ENCODE measurements around the gene CYP2R1.
"Not testable (repeated sequence)": the region's sequence is repeated elsewhere in the genome, so short reads cannot be mapped to it uniquely, and the experiment has no call there.

Gene CYP2R1

GRCh38 chr11:14891143-14892035 is 642 bp downstream of the CYP2R1 start:
- peak; percentile 91 for DNase-seq

GRCh38 chr11:14886513-14886912 is 5.5 kb downstream of the CYP2R1 start:
- DNase-seq: no peak

DNA sequence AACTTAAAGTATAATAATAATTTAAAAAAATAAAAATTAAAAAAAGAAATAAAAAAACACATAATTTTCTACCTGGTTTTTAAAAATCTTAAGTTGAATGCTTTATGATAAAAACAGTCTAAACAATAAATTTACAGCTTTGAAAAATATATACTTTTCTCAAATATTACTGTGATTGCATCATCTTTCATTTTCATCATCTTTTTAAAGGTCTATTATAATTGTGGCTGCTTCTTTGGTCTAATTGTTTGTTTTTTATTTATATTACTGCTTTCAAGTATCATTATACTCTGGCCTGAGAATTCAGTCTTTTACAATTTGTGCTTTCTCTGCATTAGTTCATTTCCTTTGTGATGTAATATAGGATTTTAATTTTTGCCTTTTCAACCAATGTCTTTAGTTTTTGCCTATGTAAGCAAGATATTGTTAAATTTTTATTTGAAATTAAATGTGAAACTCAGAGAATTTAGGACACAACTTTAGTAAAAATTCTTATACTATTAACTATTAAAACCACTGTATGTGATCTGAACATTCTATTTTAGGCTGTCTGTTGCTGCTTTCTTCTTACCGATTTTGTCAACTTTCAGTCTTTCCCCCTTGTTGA is 7.3 kb downstream of the CYP2R1 start:
- DNase-seq: no peak

GRCh38 chr11:14883683-14884082 is 8.3 kb downstream of the CYP2R1 start:
- not testable (repeated sequence) for DNase-seq

- DNase-seq: no peak
These were observed 9.8 kb downstream of the CYP2R1 start for GRCh38 chr11:14882196-14882595.

DNA sequence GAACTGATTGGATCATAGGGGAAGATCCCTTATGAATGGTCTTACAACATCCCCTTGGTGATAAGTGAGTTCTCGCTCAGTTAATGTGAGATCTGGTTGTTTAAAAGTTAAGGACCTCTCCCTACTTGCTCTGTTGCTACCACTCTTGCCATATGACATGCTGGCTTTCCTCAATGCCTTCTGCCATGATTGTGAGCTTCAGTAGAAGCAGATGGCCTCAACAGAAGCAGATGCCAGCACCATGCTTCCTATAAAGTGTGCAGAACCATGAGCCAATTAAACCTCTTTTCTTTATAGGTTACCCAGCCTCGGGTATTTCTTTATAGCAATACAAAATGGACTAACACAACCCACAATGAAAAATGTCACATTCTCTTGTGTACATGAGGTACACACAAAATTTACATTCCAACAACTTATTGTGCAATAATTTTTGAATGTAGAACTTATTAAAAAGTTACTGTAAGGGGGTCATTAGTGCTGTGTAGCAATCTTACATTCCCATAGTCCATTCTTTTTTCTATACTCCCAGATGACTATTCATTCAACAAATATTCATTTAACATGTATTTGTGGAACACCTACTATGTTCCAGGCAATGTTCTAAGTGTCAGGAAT is 10.3 kb downstream of the CYP2R1 start:
- DNase-seq: no peak

DNA sequence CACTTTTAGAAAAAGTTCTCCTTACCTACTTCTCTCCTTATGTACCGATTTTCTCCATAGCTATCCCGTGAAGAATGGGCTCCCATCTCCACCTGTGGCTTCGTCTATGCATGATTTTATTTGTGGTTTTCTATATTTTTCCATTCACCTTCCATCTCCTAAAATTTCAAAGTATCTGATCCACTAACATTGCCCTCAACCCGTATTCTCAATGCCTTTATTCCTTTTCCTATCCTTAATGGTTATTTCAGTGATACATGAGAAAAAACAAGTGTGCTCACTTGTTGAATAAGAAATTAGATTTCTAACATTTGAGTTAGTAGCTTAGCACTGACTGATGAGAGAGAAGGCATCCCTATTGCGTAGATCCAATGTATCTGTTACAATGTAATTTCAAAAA is 16.9 kb downstream of the CYP2R1 start:
- DNase-seq: no peak

GRCh38 chr11:14873632-14874031 is 18.4 kb downstream of the CYP2R1 start:
- DNase-seq: no peak

- no peak for DNase-seq
These were observed 20.0 kb downstream of the CYP2R1 start for GRCh38 chr11:14872032-14872431.

DNA sequence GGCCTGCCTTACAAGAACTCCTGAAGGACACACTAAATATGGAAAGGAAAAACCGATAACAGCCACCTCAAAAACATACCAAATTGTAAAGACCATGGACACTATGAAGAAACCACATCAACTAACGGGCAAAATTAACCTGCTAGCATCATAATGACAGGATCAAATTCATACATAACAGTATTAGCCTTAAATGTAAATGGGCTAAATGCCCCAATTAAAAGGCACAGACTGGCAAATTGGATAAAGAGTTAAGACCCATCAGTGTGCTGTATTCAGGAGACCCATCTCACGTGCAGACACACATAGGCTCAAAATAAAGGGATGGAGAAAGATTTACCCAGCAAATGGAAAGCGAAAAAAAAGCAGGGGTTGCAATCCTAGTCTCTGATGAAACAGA is 28.3 kb downstream of the CYP2R1 start:
- not testable (repeated sequence) for DNase-seq

- no peak for DNase-seq
These were observed 30.4 kb downstream of the CYP2R1 start for GRCh38 chr11:14861680-14862079.

DNA sequence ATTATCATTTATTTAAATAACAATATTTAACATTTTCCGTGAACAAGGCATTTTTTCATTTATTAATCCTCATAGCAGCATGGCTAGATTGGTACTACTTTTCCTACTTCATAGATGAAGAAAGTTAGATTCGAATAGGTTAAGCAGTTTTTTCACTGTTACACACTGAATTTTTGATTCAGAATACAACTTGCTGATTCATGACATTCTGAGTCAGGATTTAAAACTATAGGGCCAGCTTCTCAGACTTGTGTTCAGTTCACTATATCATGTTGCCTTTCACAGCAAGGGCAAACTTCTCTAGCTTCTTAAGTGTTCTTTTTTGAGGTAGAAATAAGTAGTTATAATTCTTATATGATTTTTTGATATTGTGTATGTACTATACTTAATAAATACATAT is 31.5 kb downstream of the CYP2R1 start:
- DNase-seq: no peak

GRCh38 chr11:14858404-14858803 is 33.6 kb downstream of the CYP2R1 start:
- DNase-seq: no peak

DNA sequence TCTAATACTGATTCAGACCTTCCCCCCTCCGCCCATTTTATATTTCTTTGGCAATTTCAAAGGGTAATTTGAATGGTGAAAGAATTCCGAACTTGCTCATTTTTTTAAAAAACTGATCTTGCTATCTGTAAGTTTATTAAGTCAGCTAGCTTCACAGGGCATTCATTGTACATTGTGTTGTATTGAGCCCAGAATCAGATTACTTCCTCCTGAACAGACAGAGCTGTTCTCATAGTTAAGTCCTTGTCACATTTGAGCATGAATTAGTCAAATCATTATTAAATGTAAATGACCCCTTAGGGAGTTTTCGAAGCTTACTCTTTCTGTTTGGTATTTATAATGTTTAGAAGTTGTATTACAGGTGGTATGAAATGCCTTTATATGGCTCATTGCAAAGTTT is 34.4 kb downstream of the CYP2R1 start:
- no peak for DNase-seq

- DNase-seq: no peak
These were observed 36.1 kb downstream of the CYP2R1 start for GRCh38 chr11:14855890-14856289.

GRCh38 chr11:14854057-14854456 is 38.0 kb downstream of the CYP2R1 start:
- no peak for DNase-seq

DNA sequence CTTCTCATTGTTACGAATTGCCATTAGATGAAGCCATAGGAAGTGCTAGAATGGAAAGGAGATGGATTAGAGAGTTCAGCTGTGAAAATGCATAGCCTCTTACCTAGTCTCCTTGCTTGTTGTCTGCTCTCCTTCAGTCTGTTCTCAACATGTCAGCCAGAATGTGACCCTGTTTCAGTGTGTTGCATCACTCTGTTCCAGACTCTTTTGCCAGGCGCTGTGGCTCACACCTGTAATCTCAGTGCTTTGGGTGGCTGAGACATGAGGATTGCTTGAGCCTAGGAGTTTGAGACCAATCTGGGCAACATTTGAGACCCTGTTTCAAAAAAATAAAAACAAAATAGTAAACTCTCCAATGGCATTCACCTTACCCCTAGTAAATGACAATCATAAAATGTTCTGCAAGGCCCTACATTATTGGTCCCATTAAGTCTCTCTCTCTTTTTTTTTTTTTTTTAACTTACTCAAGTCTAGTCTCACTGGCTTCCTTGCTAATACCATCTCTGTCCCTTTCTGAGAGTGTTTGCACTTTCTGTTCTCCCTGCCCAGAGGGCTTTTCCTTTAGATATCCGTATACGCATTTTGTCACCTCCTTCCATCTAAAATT is 39.4 kb downstream of the CYP2R1 start:
- no peak for DNase-seq

DNA sequence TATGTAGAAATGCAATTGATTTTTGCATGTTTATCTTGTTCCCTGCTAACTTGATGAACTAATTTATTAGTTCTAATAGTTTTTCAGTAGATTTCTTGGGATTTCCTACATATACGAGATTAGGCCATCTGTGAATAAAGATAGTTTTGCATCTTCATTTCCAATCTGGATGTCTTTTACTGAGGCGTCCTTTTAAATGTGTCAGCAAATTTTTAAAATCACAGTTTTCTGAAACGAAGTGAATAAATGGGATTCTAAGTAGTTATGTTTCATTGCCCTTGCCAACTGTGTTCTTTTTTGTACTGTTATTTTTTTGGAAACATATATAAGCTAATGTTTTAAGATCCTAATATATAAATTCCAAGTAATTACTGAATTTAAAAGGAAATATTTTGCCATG is 50.0 kb downstream of the CYP2R1 start:
- no peak for DNase-seq

DNA sequence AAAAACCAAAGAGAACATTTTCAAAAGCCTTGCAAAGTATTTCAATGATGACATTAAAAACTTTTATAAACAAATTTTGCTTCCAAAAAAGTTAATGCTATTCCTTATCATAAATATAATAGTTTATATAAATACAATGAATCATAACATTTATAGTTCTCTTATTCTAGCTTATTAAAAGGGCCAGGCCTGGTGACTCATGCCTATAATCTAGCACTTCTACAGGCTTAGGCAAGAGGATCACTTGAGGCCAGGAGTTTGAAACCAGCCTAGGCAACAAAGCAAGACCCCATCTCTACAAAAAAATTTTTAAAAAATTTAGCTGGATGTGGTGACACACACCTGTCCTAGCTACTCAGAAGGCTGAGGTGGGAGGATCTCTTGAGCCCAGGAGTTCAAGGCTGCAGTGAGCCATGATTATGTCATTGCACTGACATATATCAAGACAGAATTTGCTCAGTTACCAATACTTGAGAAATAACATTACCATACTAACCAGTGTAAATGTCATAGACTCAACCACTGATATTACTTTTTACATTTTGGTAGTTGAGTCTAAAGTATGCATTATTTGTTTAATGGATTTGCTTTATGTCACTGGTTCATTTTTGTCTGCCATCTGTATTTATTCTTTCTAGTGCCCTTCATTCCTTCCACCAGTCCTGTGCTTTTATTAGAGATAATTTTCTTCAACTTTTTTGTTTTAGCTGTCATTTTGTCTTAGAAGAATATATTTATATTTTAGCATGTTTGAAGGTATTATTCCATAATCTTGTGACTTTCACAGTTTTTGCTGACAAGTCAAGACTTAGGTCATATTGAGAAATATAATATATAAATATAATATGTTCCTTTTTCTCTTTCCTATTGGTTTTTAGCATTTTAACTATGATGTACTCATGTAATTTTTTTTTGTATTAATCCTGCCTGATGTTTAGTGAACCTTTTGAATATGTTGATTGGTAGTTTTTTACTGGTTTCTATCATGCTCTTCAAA is 56.2 kb downstream of the CYP2R1 start:
- no peak for DNase-seq

Measured in left hindlimb (tissue), 1 donor.